GM12878 (cell line): ENCODE results near the gene CACTIN. TPM values are rescaled to one million over a fixed set of nuclear protein-coding genes. Genes with fewer than 3 reads are reported as not detected.

Experiments used
- ATAC-seq: fragments of 200-7000 bp; cut with Tn5 transposase; 3 replicates; pipeline ENCODE4 v1.9.1; 2020; ENCODE audit warnings: mild to moderate bottlenecking, moderate library complexity
- BruUV-seq: library from RNA; stranded (reverse); fragments of 400-500 nt; replicated peaks from 2 replicates; lab custom pipeline; 2021; lab: Mats Ljungman, UMichigan
- CTCF ChIA-PET: fragments of 300-600 bp; sonication (Branson Sonifier 250); formaldehyde crosslinking; extraction: SDS; loops from one replicate; lab custom pipeline; 2021; ENCODE audit warnings: inconsistent platforms; lab: Yijun Ruan, JAX
- POLR2A ChIA-PET: fragments of 350-600 bp; formaldehyde crosslinking; extraction: SDS; loops from one replicate; lab custom pipeline; 2021; ENCODE audit warnings: inconsistent platforms; lab: Charles Lee
- RAD21 ChIA-PET: fragments of 300-600 bp; sonication (Branson Sonifier 250); formaldehyde crosslinking; loops from one replicate; lab custom pipeline; 2023; ENCODE audit warnings: antibody characterized with exemption; ENCODE audit not compliant: unreplicated experiment; lab: Charles Lee
- SMC1A ChIA-PET: fragments of 300-600 bp; sonication (Branson Sonifier 250); formaldehyde crosslinking; loops from one replicate; lab custom pipeline; 2023; ENCODE audit not compliant: unreplicated experiment, uncharacterized antibody; lab: Charles Lee
- DNase-seq: peaks from one replicate; pipeline ENCODE4 v3.0.0-alpha.2; 2011; ENCODE audit warnings: low read depth, low spot score
- FAIRE-seq: peaks from 3 replicates; lab custom pipeline; 2011; peaks lifted over from hg19 to GRCh38; lab: Jason Lieb, UNC
- H2AFZ ChIP-seq: 2 replicates; pipeline ENCODE4 v1.6.0; 2011; ENCODE audit warnings: low read depth, low read length, control low read depth; ENCODE audit not compliant: control insufficient read depth
- H3K27ac ChIP-seq: 2 replicates; pipeline ENCODE4 v1.5.1; 2011; ENCODE audit warnings: control low read depth; ENCODE audit not compliant: control insufficient read depth, insufficient read depth
- H3K27me3 ChIP-seq, 2 experiments: replicated peaks in 1 of 2; 2 replicates each; pipeline versions ENCODE4 v1.6.0 to v1.6.1; 2011; ENCODE audit warnings: low read length in 1 of 2; ENCODE audit not compliant: control insufficient read depth in 2 of 2, insufficient read depth in 2 of 2
- H3K36me3 ChIP-seq, 2 experiments: 2 replicates each; pipeline ENCODE4 v1.5.1; 2011; ENCODE audit warnings: low read length in 1 of 2; ENCODE audit not compliant: control insufficient read depth in 2 of 2, insufficient read depth in 2 of 2
- H3K4me1 ChIP-seq: 2 replicates; pipeline ENCODE4 v1.6.1; 2011; ENCODE audit warnings: mild to moderate bottlenecking, low read length, moderate library complexity, mixed read lengths; ENCODE audit not compliant: control insufficient read depth, insufficient read depth
- H3K4me2 ChIP-seq: 2 replicates; pipeline ENCODE4 v1.6.0; 2011; ENCODE audit warnings: control low read depth; ENCODE audit not compliant: control insufficient read depth, insufficient read depth
- H3K4me3 ChIP-seq: fragments of 200-600 bp; sonication (generic); 2 replicates; pipeline ENCODE4 v1.5.1; 2016
- H3K79me2 ChIP-seq: 2 replicates; pipeline ENCODE4 v1.6.0; 2011; ENCODE audit warnings: low read length; ENCODE audit not compliant: control insufficient read depth, insufficient read depth
- H3K9ac ChIP-seq: 2 replicates; pipeline ENCODE4 v1.8.0; 2011; ENCODE audit warnings: low read length, control low read depth, mixed read lengths; ENCODE audit not compliant: control insufficient read depth, insufficient read depth
- H3K9me3 ChIP-seq: replicated peaks from 3 replicates; pipeline ENCODE4 v1.5.1; 2011; ENCODE audit warnings: mild to moderate bottlenecking, low read length; ENCODE audit not compliant: control insufficient read depth, insufficient read depth
- H4K20me1 ChIP-seq: 2 replicates; pipeline ENCODE4 v1.6.0; 2011; ENCODE audit not compliant: control insufficient read depth, insufficient read depth
- FOXK2 ChIP-seq: fragments of 450-650 bp; IDR thresholded peaks from 2 replicates; pipeline ENCODE4 v1.6.1; 2017; ENCODE audit warnings: mild to moderate bottlenecking, moderate library complexity
- PAX8 ChIP-seq: fragments of 450-650 bp; IDR thresholded peaks from 2 replicates; pipeline ENCODE4 v1.6.1; 2017; ENCODE audit warnings: mild to moderate bottlenecking, moderate library complexity
- POLR2A ChIP-seq: IDR thresholded peaks from 2 replicates; pipeline ENCODE4 v1.6.1; 2011; ENCODE audit warnings: low read depth, mild to moderate bottlenecking, low read length
- ZNF24 ChIP-seq: fragments of 450-650 bp; IDR thresholded peaks from 2 replicates; pipeline ENCODE4 v1.6.1; 2017; ENCODE audit warnings: antibody characterized with exemption, mild to moderate bottlenecking
- ZNF384 ChIP-seq: IDR thresholded peaks from 2 replicates; pipeline ENCODE4 v1.6.1; 2012; ENCODE audit warnings: low read depth, mild to moderate bottlenecking, low read length, improper control_type of control experiment, borderline replicate concordance
- WGBS: methylation state at CpG from one replicate; pipeline ENCODE4 v1.1.6; 2016; ENCODE audit warnings: low lambda C conversion rate; ENCODE audit not compliant: insufficient replicate concordance, insufficient coverage; ENCODE audit errors: missing lambda C conversion rate; 5-methylcytosine and 5-hydroxymethylcytosine counted together
- in situ Hi-C: fragments of 300-500 bp; cut with MboI; formaldehyde crosslinking; loops from 9 replicates; pipeline ENCODE4 v1.14.3; 2018; ENCODE audit warnings: mixed read lengths
- intact Hi-C: fragments of 100-400 bp; cut with micrococcal nuclease; formaldehyde crosslinking; loops from one replicate; pipeline ENCODE4 v1.14.2; 2022; ENCODE audit not compliant: unreplicated experiment
- polyA plus RNA-seq, 11 experiments: library from polyadenylated mRNA; depleted of rRNA in 4 of 11; unstranded in 6 of 11; stranded (reverse) in 5 of 11; fragments of >200 nt; fragmentation: Nextera tagmentation in 4 of 11; fragmentation: Illumina TruSeq in 1 of 11; extraction: Ambion mirVana in 4 of 11; extraction: Trizol in 1 of 11; gene quantifications; 1 replicate in 1 of 11; 2 replicates in 10 of 11; pipeline versions ENCODE4 v1.2.1 to v1.2.3, GENCODE V29; 2011 to 2016; ENCODE audit warnings: inconsistent platforms in 2 of 11, missing spikeins in 2 of 11, low read depth in 1 of 11
- total RNA-seq, 4 experiments: library from RNA; depleted of rRNA in 3 of 4; stranded (reverse); fragments of >200 nt in 3 of 4; fragmentation: Illumina TruSeq in 1 of 4; extraction: Trizol in 1 of 4; gene quantifications; 2 replicates each; pipeline versions ENCODE4 v1.2.1 to v1.2.3, GENCODE V29; 2013 to 2021
- TF ChIP-seq, protein P1 (sequence below): IDR thresholded peaks from 2 replicates; pipeline ENCODE4 v1.6.1; 2011; ENCODE audit warnings: borderline replicate concordance, low read depth, mild to moderate bottlenecking, moderate library complexity, low read length; ENCODE audit not compliant: insufficient read depth, poor library complexity, severe bottlenecking
- TF ChIP-seq, protein P2 (sequence below): IDR thresholded peaks from 2 replicates; pipeline ENCODE4 v1.6.1; 2011; ENCODE audit warnings: borderline replicate concordance, low read depth, mild to moderate bottlenecking, moderate library complexity, mixed read lengths, low read length; ENCODE audit not compliant: insufficient read depth; ENCODE audit errors: extremely low read length

The CACTIN gene
- total and polyA plus RNA-seq, 10 of the 15 experiments (the other 5 are each of a cell fraction or from before 2014, with no cell fraction given): 0.40 to 31.4 (median 12.5) TPM

DNA sequence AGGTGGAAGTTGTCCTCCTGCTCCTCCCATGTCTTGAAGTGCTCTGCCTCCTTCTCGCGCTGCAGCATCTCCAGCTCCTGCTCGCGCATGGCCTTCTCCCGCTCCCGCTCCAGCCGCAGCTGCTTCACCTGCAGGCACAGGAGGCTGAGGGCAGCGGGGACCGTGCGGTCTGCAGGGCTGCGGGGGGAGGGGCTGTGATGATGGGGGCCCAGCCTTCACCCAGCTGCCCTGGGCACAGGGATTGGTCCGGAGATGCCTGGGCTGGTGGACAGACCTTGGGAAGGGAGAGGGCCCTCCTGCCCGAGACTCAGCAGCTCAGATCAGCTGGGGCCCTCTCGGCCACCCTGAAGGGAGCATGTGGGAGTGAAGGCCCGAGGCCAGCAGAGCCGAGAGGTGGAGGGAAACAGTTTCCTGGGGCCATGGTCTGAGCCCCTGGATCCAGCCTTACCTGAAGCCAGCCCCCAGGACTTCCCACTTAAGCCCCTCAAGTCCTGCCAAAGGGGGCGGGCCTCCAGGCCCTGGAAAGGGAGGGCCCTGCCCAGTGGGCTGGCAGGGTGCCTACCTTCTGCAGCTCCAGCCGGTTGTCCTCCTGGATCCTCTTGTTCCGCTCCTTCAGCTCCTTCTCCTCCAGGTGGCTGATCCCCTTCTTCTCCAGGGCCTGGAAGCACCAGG lies 6.3 kb downstream of the CACTIN start:
- POLR2A ChIA-PET: no interaction called here
- H4K20me1 ChIP-seq: no peaks in the 10 kb centered on the region
- TF ChIP-seq, protein P1, sequence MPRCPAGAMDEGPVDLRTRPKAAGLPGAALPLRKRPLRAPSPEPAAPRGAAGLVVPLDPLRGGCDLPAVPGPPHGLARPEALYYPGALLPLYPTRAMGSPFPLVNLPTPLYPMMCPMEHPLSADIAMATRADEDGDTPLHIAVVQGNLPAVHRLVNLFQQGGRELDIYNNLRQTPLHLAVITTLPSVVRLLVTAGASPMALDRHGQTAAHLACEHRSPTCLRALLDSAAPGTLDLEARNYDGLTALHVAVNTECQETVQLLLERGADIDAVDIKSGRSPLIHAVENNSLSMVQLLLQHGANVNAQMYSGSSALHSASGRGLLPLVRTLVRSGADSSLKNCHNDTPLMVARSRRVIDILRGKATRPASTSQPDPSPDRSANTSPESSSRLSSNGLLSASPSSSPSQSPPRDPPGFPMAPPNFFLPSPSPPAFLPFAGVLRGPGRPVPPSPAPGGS: no peak
- TF ChIP-seq FOXK2: no peak
- TF ChIP-seq ZNF24: no peak
- TF ChIP-seq, protein P2, sequence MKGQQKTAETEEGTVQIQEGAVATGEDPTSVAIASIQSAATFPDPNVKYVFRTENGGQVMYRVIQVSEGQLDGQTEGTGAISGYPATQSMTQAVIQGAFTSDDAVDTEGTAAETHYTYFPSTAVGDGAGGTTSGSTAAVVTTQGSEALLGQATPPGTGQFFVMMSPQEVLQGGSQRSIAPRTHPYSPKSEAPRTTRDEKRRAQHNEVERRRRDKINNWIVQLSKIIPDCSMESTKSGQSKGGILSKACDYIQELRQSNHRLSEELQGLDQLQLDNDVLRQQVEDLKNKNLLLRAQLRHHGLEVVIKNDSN: no peak
- TF ChIP-seq POLR2A: peak; percentile 27; the same call in 1 of the 2 replicates
- TF ChIP-seq PAX8: no peak
- TF ChIP-seq ZNF384: no peak
- TF ChIP-seq, all 136 proteins: peak for 1
- Histone ChIP-seq H3K79me2 (peaks cover 7% of the 10 kb centered on the region), H3K9ac (no peak overlapping the region), H3K27me3 (no peaks in the 10 kb centered on the region), H3K4me1 (peaks cover 3% of the 10 kb centered on the region; the same call in 1 of the 2 replicates), H3K4me2 (no peak overlapping the region), H3K4me3 (no peak overlapping the region), H3K36me3 (peaks cover 0 to 11% of the 10 kb centered on the region in 2 experiments; a peak in 3 of 4 replicates), H3K9me3 (no peaks in the 10 kb centered on the region), H2AFZ (no peak overlapping the region), H3K27ac (no peak overlapping the region)
- 92% methylated on average over 19 of the region's 19 CpGs for WGBS
- ChIA-PET CTCF (no interaction called here), SMC1A (no interaction called here), RAD21 (no interaction called here)
- in situ Hi-C loops (no loop called here), intact Hi-C loops (no loop called here)
- no peak for ATAC-seq
- DNase-seq: no peak
- BruUV-seq: no TSS peak
- FAIRE-seq: no peak
